GM21825 (cell line): ENCODE results near the gene CLEC18A.
"Not testable (repeated sequence)": the region's sequence is repeated elsewhere in the genome, so short reads cannot be mapped to it uniquely, and the experiment has no call there.

ENCODE experiments used
- ATAC-seq: cut with Tn5 transposase; IDR thresholded peaks from one replicate; pipeline ENCODE4 v1.9.1; 2021; ENCODE audit warnings: mild to moderate bottlenecking, moderate library complexity; ENCODE audit not compliant: unreplicated experiment

CLEC18A gene

DNA sequence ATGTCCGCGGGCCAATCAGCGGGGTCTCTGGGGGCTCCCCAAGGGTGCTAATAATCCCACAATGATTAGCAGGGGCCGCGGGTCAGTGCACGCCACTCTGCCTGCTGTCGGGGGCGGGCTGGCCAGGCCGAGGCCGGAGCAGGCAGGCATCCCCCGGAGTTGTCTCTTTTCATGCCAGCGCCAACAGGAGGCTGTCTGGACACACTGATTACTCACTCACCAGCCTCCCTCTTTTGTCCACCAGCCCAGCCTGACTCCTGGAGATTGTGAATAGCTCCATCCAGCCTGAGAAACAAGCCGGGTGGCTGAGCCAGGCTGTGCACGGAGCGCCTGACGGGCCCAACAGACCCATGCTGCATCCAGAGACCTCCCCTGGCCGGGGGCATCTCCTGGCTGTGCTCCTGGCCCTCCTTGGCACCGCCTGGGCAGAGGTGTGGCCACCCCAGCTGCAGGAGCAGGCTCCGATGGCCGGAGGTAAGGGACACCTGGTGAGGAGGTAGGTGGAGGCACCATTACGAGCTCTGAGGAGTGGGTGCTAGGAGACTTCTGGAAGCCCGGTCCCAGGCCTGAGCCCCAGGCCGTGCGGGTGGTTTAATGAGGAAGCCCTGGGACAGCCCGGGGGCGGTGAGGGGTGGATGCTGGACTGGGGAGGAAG, at the start of gene CLEC18A:
Gene CLEC18A, plus strand, starts transcription at position 318 of the 655 bp plus-strand sequence. Its CDS starts 33 bp downstream, at position 351.
- ATAC-seq, result not testable (repeated sequence)

DNA sequence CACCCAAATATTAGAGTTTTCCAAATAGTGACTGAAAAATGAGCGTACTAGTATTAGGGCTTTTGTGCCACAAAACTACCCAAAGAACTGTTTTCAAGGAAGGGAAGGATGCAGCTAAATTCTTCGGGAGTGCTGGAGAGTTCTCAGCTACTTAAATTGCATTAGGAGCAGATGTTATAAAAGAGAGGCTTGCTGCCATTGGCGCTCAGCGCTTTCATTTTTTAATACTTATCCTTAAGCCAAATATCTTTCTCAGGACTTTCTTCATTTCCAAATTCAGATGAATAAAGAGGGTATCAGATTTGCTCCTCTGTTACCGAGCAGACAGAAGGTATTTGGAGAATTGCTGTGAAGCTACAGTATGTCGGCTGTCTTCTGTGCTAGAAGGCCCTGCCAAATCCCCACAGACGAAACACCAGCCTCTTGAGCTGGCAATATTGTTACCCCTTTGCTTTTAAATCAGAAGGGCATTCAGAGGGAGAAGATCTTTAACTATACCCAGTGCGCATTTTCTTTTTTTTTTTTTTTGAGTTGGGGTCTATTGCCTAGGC, 47.2 kb upstream of the CLEC18A start:
- no peak for ATAC-seq

GRCh38 chr16:69904495-69905170, 46.5 kb upstream of the CLEC18A start:
- no peak for ATAC-seq

- no peak for ATAC-seq
Measured at GRCh38 chr16:69905171-69905555, 46.0 kb upstream of the CLEC18A start.

GRCh38 chr16:69906838-69907401, 44.2 kb upstream of the CLEC18A start:
- no peak for ATAC-seq

GRCh38 chr16:69909043-69909442, 42.1 kb upstream of the CLEC18A start:
- ATAC-seq, result no peak

- ATAC-seq, result no peak
Measured at GRCh38 chr16:69909760-69910159, 41.4 kb upstream of the CLEC18A start.

DNA sequence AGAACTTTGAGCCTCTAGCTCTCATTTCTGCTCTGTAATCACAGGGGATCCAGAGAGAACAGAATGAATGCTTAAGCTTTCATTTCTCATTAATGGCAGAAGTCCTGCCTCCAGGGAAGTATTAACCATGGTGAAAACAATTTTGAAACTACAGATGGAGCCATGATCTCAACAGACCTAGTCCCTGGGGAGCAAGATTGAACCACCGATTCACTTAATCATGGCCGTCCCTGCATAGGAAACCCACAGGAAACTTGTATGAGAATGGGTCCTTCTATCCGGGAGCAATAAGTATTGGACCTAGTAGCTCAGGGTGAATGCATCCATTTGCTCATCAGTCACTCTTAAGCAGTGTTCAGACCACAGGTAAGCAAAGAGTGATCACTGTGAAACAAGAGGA, 40.2 kb upstream of the CLEC18A start:
- ATAC-seq, result no peak

DNA sequence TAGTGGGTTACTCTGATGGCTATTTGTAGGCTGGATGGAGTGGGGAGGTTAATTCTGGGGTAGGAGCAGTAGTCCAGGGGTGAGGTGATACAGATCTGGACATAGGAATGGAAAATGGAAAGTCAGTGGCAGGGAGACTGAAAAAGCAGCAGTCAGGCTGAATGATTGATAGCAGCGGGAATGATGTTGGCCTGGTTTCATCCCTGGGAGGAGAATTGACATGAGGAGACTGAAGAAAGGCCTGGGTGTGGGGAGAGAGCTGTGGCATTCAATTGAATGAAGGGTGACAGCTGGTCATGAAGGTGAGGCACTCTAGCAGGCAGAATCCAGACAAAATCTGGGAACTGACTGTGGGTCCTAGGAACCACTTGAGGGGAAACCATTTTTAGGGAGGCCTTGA, 34.7 kb upstream of the CLEC18A start:
- ATAC-seq, result no peak

GRCh38 chr16:69917311-69917710, 33.8 kb upstream of the CLEC18A start:
- ATAC-seq, result no peak

- no peak for ATAC-seq
Measured at GRCh38 chr16:69917739-69918138, 33.4 kb upstream of the CLEC18A start.

GRCh38 chr16:69918241-69918640, 32.9 kb upstream of the CLEC18A start:
- ATAC-seq, result no peak

GRCh38 chr16:69921127-69921526, 30.0 kb upstream of the CLEC18A start:
- no peak for ATAC-seq

- no peak for ATAC-seq
Measured at GRCh38 chr16:69922200-69922599, 28.9 kb upstream of the CLEC18A start.

- no peak for ATAC-seq
Measured at GRCh38 chr16:69924041-69924775, 26.9 kb upstream of the CLEC18A start.

DNA sequence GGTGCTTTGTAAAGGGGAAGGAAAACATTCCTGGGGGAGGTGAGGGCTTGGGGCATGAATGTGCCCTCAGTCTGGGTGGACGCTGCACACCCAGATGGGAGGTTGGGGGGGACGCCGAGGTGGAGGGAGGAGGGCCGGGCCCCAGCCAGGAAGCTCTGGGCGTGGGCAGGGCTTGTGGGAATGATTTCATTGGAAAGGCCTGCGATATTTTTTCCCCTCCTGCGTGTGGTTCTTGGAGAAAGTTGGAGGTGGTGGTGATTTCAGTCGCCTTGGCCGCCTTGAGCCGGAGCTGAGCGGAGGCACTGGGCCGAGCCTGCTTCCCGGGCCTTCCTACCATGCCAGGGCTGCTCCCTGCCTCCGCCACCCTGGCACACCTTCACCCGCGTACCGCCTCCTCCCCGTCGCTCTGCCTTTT, 26.4 kb upstream of the CLEC18A start:
- ATAC-seq, result no peak

DNA sequence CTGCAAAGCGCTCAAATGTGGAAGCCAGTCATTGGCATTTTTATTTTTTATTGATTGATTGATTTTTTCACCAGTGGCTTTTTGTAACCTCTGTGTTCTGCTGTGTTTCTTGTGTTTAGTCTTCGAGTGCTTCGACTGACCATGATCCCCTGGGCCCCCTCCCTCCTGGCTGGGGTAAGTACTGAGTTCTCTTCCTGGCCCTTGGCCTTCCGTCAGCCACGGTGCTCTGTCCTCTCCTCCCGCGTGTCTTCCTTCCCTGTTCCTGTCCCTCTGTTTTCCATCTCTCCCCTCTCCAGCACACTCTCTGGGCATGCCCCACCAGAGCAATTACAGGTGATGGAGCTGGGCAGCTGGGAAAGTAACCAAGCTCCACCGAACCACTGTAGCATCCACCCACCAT, 25.8 kb upstream of the CLEC18A start:
- ATAC-seq, result no peak

DNA sequence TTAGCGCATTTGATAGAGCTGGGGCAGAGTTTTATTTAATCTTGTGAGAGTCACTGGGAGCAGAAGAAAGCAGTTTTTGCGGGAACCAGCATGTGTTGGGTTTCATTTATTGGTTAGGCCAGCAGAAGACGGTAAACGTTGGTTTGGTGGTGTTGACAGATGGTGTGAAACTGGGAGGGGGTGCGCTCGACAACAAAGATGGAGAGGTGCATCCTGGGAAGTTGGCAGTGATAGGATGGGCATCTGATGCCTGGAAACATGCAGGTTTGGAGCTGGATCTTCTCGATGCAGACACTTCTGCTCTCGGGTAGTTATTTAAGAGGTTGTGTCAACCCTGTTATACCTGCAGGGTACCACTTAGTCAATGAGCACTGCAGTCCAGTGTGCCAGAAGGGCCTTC, 24.9 kb upstream of the CLEC18A start:
- ATAC-seq, result no peak

- no peak for ATAC-seq
Measured at GRCh38 chr16:69927056-69927757, 23.9 kb upstream of the CLEC18A start.

- ATAC-seq, result no peak
Measured at GRCh38 chr16:69928856-69929400, 22.2 kb upstream of the CLEC18A start.
